BJ (cell line): Measurements from ENCODE around the gene MIGA1. TPM values are rescaled to one million over a fixed set of nuclear protein-coding genes. Genes with fewer than 3 reads are reported as not detected.
A peak's percentile ranks its signal among the peaks of the same experiment; 100 is the strongest.

Experiments
- CTCF ChIA-PET: fragments of 350-600 bp; formaldehyde crosslinking; extraction: SDS; loops from one replicate; lab custom pipeline; 2021; ENCODE audit warnings: antibody characterized with exemption, inconsistent platforms; lab: Yijun Ruan, JAX
- POLR2A ChIA-PET: fragments of 300-600 bp; sonication (Branson Sonifier 250); formaldehyde crosslinking; extraction: SDS; loops from one replicate; lab custom pipeline; 2021; ENCODE audit warnings: antibody characterized with exemption; lab: Charles Lee
- DNase-seq: peaks from one replicate; pipeline ENCODE4 v3.0.0-alpha.2; 2011; ENCODE audit warnings: low read depth
- H3K27me3 ChIP-seq: 2 replicates; pipeline ENCODE4 v1.6.0; 2011; ENCODE audit warnings: low read length; ENCODE audit not compliant: control insufficient read depth, insufficient read depth
- H3K36me3 ChIP-seq: 2 replicates; pipeline ENCODE4 v1.5.1; 2011; ENCODE audit warnings: low read length; ENCODE audit not compliant: control insufficient read depth, insufficient read depth
- H3K4me3 ChIP-seq: 2 replicates; pipeline ENCODE4 v1.5.1; 2011; ENCODE audit warnings: low read depth, mild to moderate bottlenecking, control low read depth, low read length
- polyA plus RNA-seq: library from polyadenylated mRNA; depleted of rRNA; stranded (reverse); fragments of >200 nt; gene quantifications from 2 replicates; pipeline ENCODE4 v1.2.3, GENCODE V29; 2011
- TF ChIP-seq, protein P1 (sequence below): IDR thresholded peaks from 2 replicates; pipeline ENCODE4 v1.5.1; 2011; ENCODE audit warnings: low read depth, mild to moderate bottlenecking, control low read depth, inconsistent platforms, low read length, moderate library complexity; ENCODE audit not compliant: insufficient read depth

MIGA1 gene
- polyA plus RNA-seq, 1 experiment = 3.3 TPM

DNA sequence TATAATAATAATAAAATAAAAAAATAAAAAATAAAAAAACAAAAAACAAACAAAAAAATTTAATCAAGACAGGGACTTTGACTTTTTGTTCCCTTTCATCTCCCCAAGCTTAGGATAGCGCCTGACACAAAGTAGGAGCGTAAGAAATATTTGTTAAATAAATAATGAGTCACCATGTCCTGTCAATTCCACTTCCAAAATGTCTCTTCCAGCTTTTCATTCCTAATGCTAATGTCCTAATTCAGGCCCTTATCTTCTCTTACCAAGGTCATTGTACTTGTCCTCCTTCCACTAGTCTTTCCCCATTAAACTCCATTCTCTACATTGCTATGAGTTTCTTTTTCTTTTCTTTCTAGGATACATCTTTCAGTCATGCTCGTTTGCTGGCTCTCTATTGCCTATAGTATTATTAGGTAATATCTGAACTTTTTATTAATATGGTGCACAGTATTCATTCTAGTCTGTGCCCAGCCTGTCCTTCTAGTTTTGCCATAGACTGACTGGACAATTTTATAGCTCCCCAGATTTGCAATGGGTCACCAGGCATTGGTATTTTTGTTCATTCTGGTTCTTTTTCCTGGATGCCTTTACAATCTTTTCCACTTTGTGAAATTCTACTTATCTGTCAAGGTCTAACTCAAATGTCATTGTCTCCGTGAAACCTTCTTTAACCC is 120.3 kb downstream of the MIGA1 start:
- H3K36me3 ChIP-seq = no peaks in the 10 kb centered on the region
- CTCF ChIA-PET = interaction anchor here (0.9 to 1.4 kb wide), 5 partner anchors 16 to 323 kb away, joined by 3 to 10 read pairs (median 5); no protein-coding TSS in a partner anchor
- no peak overlapping the region for H3K4me3 ChIP-seq
- no peaks in the 10 kb centered on the region for H3K27me3 ChIP-seq
- TF ChIP-seq, protein P1, sequence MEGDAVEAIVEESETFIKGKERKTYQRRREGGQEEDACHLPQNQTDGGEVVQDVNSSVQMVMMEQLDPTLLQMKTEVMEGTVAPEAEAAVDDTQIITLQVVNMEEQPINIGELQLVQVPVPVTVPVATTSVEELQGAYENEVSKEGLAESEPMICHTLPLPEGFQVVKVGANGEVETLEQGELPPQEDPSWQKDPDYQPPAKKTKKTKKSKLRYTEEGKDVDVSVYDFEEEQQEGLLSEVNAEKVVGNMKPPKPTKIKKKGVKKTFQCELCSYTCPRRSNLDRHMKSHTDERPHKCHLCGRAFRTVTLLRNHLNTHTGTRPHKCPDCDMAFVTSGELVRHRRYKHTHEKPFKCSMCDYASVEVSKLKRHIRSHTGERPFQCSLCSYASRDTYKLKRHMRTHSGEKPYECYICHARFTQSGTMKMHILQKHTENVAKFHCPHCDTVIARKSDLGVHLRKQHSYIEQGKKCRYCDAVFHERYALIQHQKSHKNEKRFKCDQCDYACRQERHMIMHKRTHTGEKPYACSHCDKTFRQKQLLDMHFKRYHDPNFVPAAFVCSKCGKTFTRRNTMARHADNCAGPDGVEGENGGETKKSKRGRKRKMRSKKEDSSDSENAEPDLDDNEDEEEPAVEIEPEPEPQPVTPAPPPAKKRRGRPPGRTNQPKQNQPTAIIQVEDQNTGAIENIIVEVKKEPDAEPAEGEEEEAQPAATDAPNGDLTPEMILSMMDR = no peak
- DNase-seq = no peak
- POLR2A ChIA-PET = no interaction called here

DNA sequence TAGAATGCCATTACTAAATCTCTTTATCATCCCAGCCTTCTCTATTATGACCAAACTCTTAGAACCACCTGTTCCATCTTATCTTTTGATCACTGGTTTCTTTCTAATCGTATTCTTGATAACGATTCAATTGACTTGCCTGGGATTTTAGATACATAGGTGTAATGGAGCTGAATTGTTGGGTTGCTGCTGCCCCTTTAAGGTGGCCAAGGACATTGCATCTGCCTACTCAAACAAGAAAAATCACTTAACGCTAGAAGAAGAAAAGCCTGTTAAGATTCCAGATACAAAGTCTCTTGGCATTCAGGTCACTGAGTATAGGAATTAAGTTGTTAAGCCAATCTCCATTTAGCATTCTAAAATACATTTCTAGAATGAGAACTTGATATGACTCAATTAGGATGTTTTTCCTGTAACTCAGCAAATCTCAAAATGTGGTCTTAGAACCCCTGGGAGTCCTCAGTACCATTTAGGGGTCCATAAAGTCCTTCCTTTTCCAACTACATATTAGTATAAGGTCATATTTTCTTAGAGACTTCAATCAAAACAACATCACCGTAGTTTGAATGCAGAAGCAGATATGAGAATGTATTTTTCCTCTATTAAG is 121.3 kb downstream of the MIGA1 start:
- ChIA-PET POLR2A (interaction anchor here (0.5 kb wide), 1 partner anchor 580 kb away, joined by 3 read pairs; no protein-coding TSS in a partner anchor), CTCF (interaction anchor here (0.9 to 1.4 kb wide), 5 partner anchors 15 to 324 kb away, joined by 3 to 10 read pairs (median 5); no protein-coding TSS in a partner anchor)
- Histone ChIP-seq H3K27me3 (no peaks in the 10 kb centered on the region), H3K4me3 (no peak overlapping the region), H3K36me3 (no peaks in the 10 kb centered on the region)
- DNase-seq = peak; percentile 10
- TF ChIP-seq, protein P1 = peak; percentile 71

DNA sequence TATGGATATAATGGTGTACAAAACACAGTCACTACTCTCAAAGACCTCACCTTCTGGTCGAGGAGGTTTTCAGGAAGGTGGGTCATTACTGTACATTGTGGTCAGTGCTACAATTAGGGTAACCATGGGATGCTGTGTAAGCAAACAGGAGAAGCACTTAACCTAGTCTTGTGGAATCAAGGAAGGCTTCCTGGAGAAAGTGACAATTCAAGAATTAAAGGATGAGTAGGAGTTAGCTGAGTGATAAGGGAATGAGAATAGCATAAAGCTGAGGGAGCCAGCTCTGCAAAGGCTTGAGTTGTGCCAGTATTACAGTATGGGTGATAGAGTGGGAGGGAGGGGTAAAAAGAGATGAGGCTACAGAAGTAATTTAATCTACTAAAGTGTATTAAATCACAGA is 126.2 kb downstream of the MIGA1 start:
- Histone ChIP-seq H3K36me3 (no peaks in the 10 kb centered on the region), H3K27me3 (no peaks in the 10 kb centered on the region), H3K4me3 (no peak overlapping the region)
- ChIA-PET CTCF (no interaction called here), POLR2A (no interaction called here)
- no peak for DNase-seq
- TF ChIP-seq, protein P1 = no peak

DNA sequence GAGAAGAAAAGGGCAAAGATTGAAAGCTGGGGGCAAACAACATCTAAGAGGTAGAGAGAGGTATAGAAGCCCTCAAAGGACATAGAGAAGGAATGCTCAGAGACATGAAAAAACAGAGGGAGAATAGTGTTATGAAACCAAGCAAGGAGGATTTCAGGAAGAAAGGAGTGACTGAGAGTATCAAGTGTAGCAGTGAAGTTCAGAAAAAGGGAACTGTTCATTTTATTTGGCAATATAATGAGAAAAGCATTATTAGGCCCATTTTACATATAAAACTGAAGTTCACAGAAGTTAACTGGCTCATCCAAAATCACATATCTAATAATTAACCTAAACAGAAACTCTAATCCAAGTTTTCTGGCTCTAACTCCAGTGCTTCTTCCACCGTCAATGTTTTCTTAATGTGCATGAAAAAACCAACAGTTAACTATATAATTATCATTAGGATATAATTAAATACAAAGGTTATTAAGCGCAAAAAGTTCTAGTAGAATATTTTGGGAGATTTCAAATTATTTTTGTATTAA is 126.6 kb downstream of the MIGA1 start:
- no peak overlapping the region for H3K4me3 ChIP-seq
- no peak for DNase-seq
- TF ChIP-seq, protein P1 = no peak
- H3K27me3 ChIP-seq = no peaks in the 10 kb centered on the region
- POLR2A ChIA-PET = no interaction called here
- CTCF ChIA-PET = no interaction called here
- H3K36me3 ChIP-seq = no peaks in the 10 kb centered on the region

DNA sequence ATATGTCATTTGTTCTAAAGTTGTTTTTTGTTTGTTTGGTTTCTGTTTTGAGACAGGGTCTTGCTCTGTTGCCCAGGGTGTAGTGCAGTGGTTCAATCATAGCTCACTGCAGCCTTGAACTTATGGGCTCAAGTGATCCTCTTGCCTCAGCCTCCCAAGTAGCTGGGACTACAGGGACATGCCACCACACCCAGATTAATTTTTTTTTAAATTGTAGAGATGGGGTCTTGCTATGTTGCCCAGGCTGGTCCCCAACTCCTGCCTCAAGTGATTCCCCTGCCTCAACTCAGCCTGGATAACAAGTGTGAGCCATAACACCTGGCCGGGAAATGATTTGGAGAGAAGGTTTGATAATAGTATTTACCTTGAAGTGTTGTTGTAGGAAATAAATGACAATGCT is 127.2 kb downstream of the MIGA1 start:
- Histone ChIP-seq H3K36me3 (no peaks in the 10 kb centered on the region), H3K4me3 (no peak overlapping the region), H3K27me3 (no peaks in the 10 kb centered on the region)
- TF ChIP-seq, protein P1 = no peak
- no peak for DNase-seq
- POLR2A ChIA-PET = no interaction called here
- CTCF ChIA-PET = no interaction called here
